GM21367 (cell line): ENCODE data around the gene EN1.
A peak's percentile ranks its signal among the peaks of the same experiment; 100 is the strongest.

ENCODE experiments used
- ATAC-seq: cut with Tn5 transposase; IDR thresholded peaks from one replicate; pipeline ENCODE4 v1.9.1; 2021; ENCODE audit not compliant: unreplicated experiment

The EN1 gene

DNA sequence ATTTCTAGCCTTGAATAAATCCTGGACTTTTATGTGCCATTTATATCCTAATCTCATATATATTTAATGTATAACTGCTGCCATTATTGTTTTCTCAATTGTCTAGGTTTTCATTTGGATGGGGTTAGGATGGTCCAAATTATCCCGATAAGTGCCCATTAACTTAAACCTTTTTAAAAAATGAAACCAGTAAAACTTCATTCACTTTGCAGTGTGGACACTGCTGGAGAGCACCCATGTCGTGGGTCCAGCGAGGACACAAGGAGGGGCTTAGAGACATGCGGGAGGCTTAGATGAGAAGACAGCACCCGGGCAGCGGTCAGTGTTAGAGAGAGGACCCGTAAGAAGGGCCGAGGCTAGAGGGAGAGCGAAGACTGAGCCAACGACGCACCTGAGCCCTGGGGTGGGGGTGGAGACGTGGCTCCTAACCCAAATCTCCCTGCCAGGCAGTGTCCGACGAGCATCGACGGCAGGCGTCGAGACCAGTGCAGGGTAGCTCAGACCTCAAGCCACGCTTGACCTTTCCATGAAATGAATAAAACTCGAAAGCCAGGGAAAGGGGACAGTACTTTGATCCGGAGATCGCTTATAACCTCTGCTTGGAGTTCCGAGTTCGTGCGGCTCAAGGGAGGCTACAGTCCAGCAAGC lies 9.0 kb upstream of the EN1 start:
- no peak for ATAC-seq

DNA sequence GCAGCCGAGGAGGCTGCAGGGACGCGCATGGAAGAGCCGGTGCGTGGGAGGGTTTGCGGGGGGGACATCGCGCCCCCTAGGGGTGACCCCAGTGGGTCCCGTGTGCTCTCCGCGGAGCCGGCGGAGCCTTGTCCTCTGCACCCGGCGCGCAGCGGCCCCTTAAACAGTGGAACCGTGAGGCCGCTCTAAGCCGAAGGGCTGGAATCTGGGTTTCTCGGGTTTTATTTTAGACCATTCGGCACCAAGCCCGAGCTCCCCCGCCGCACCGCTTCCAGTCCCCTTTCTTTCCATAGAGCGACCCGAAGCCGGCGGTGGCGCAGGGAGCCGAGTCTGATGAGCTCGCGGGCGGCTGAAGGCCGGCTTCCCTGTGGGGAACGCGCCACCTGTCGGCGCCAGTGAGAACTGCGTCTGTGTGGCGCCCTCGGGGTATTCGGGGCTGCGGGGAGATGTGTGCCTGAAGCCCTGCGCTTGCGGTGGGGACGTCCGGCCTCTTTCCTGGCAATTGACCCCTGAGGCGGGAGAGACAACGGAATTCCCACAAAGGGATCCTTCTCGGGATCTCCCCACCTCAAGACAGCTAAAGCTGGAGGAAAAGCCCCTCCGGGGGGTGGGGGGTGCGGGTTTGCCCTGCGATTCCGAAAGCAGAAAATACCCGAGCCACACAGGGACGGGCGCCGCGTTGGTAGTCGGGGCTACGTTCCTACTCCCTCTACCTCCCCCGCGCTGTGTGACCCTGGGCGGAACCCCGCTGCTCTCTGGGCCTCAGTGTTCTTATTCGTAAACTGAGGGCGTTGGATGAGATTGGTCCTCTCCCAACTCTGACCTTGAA lies 8.2 kb upstream of the EN1 start:
- ATAC-seq: peak; percentile 87

DNA sequence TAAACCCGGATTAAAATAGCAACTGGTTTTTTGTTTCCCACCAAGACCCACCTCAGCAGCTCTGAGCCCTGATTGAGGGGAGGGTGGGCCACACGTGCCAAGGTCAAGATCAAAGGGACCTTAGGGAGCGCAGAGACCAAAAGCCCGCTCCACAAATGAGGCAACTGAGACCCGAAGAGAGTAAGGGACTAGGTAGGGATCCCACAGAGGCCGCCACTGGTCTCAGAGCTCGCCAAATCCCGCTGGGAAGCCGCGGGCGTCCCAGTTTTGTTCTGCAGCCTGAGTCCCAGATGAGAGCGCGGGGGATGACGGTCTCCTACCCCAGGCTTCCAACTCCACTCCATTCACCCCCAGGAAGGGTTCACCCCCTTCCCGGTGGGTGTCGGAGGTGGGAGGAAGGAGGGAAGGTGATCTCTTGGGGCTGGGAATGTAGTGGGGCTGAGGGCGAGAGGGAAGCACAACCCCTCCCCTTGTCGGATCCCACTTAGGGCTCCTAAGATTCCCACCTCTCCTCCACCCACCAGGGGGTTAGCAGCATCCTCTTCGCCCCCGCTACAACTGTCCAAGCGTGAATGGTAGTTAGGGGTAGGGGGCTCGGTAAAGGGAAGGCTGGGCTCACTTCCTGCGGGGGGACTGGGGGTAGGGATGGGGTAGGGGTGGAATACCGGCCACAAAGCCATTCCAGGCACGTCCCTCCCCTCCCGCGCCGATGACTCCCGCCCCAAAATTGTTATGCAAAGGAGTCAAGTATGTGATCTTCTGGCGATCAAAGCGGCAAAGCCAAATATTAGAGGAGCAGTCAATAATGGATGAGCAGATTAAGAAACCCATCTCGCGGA lies 7.3 kb upstream of the EN1 start:
- ATAC-seq: no peak

DNA sequence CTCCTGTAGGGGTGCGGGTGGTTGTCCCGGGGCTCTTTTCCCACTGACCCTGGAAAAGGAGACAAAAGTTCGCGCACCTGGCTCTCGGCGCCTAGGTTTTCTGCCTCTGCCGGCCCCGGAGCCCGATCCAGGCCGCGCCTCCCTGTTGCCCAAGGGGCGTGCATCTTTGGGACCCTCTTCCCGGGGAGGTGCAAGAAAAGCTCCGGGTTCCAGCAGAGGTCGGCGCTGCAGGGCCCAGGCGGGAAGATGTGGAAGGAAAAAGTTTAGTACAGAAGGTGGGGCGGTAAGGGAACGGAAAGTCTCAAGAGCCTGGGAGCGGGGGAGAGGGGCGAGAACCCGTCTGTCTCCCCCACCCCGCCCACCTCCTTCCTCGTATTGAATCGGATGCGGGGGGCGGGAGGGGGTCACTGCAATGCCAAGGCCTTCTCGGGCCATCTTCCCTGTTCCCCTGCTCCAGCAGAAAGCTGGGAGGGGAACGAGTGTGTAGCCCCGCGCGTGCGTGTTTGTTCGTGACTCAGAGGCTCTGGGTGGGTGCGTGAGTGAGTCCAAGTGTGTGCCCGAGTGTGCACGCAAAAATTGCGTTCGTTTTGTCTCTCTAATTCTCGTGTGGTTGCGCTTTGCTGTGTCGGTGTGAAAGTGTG lies 6.3 kb upstream of the EN1 start:
- ATAC-seq: no peak

DNA sequence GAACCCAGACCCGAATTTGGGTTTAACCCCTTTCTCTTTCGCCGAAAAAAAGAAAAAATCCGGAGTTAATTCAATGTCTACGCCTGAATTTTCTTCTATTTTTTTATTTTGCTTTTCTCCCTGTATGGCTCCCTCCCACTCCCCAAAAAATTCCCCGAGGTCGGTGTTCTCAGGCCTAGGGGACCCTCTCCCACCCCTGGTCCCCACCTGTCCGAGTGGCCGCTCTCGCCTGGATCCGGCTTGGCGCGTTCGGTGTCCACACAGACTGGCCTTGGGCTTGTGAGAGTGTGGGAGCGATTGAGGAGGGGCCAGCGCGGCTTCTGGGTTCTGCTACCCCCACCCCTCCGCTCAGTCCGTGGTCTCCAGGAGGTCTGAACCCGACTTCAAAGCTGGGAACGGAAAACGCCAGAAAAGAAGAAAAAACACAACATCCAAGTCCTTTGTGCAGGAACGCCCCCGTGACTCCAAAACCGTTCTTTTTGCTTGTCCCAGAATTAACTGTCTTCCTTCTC lies 5.7 kb upstream of the EN1 start:
- ATAC-seq: no peak

DNA sequence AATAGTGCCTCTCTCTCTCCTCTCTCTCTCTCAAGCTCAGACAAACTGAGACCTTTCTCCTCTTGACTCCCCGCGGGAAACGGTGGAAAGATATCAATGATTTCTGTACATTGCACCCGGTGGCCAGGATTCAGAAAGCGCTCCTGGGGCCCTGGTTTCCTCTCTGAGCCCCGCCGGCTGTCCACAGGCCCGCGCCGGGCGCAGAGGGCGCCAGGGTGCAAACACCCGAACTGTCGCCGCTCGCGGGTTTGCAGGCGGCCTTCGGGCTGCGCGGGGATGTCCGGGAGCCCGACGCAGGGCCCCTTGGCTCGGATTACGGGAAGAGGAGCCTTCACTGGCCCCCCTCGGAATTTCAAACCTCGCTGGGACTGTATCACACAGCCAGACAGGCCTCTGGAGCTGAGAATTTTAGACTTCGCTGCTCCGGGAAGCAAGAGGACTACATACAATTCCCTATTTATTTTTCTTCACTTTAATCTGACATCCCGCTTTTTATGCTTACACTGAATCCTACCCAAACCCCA lies 5.2 kb upstream of the EN1 start:
- ATAC-seq: no peak

DNA sequence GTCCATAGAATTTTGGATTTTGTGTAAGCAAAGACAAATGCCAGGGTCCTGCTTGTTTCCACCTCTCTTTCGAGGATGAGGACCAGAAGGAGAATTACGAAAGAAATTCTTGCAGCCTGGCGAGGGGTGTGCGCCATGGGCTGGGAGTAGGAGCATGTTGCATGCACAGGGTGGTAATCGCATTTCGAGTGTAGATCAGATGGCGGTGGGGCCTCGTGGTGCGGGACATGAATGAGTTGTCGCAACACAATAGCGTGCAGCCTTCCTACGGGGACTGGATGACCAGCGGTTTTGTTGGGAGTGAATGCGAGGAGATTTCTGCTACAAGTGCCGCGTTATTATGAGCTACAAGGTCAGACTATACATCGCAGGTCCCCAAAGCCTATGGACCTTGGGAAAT lies 4.2 kb upstream of the EN1 start:
- ATAC-seq: no peak

DNA sequence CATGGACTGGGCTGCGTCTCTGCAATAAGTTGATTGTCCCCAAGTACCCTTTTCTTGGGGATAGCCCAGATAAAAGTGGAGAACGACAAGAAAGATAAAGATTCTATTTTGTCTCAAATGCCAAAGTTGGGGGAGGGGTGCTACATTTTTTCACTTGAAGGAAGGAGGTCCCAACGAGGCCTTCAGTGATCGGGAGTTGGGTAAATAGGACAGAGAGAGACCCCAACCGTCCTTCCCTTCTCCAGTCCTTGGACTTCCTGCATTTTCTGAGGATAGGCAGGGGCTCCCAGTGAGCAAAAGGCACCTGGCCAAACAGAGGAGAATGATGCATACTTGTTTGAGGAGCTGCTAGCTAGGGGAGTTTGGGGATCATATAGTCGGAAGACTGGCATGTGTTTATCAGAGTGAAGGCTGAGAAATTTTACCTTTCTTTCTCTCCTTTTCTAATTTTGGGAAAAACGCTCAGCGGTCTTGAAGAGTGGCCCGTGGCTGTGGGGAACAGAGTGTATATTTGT lies 3.5 kb upstream of the EN1 start:
- ATAC-seq: no peak

DNA sequence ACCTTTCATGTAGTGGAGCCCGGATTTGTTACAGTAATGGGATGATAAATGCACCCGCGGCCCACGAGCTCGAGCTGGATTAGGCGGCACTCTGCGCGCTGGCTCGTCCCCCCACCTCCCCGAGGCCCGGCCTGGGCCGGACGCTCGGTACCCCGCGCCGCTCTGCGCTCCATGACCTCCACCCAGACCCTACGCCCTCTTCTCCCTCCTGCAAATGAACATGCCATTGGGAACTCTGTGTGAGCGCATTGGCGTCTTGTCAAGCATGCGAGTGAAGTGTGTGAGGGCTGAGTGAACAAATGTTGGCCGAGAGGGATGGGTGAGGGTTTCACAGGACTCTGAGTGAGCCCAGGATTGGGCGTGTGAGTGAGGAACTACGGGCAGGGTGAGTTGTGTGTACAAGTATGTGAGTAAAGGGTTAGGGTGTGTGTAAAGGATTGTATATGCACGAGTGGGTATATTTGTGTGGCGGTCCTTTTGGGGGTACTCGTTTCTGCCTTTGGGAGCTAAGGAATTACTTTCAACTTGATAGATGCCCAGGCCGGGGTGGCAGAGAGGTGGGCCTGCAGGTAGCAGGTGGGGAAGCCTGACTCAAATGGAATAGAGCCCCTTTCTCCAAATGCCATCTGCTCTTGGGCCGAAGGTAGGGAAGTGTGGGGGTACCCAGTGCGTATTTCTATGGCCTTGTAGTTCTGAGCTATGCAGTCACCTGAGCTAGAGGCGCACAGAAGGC lies 2.9 kb upstream of the EN1 start:
- no peak for ATAC-seq

DNA sequence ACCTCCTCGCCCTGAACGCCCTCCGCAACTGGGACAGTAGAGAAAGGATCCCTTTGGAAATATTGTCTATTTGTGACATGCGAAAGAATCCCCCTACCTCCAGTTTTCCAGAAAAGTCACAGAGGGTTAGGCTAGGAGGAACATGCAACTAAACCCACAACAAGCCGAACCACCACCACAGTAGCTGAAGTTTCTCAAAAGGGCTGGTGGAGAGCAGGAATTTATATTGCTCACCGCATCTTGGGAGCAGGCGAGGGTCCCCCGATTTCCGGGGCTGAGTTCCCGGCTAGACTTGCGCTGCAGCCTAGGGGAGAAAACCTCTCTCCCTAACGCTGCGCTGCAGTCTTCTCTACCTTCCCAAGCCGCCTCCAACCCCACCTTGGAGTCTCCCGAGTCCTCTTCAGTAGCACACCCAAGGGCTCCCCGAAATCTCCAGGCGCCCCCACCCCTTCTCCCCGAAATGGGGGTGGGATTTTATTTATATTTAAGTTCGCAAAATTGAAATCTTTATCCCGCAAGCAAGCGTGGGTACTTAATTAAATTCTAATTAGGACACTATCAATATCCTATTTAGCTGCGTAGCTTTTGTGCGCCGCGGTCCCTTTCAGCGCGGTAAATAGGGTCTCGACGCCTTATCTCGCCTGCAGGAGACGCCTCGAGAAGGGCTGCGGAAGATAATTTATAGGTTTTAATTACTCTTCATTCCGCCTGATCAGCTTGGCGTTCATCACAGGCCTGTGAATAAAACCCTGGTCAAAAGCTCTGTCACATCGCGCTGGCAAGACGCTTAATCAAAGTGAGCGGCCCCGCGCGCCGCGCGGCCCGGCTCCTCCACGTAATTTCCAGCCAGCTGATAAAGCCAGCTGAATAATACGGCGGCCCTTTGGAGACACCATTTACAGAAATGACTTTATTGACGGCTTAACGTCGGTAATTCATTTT lies 2.0 kb upstream of the EN1 start:
- ATAC-seq: no peak

DNA sequence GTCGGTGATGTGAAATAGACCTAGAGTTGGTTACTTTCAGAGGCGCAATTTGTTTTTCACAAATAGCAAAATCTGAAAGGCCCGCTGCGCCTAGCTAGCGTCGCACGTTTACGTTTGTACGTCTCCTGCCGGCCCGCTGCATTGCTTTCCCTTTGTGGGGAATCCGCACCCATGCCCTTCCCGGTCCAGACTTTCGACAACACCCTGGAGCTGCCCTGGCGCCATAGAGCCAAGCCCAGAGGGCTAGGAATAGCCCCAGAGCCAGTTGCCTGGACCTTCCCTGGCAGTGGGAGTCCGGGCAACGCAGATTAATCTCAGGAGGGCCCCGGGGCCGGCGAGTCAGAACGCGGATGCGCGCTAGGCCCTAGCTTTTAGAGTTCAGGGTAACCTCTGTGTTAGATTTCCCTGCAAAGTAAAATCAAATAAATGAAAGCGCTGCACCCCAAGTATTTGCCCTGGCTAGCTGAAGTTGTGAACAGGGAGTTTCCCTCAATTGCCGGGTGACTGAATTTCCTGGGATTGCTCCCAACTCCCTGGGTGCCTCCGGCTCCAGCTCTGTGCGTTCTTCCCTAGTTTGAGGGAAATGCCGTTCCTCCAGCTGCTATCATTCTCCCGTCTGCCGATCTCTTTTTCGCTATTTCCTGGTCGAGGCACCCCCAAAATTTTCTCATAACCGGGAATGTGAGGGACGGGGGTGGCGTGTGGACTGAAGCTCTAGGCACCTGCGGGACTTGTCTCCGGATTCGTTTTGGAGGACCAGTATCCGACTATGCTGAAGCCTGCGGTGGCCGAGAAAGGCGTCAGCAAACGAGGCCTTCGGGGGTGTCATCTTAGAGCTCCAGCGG lies 1.2 kb upstream of the EN1 start:
- ATAC-seq: no peak

DNA sequence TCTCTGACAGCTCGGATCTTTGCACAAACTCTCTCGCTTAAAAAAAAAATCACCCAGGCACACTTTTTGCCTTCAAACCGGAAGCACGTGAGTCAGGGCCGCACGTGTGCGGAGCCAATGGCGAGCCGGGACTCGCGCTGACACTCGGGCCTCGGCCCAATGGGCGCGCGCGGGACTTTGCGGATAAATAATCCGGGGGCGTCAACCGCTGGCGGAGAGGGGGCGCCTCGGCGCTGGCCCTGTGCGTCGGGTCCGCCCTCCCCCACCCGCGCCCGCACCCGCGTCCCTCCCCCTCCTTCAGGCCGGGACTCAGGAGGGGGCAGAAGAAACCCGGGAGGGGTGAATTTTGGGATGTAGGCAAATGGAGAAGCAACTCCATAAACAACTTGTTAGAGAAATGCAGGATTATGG lies 319 bp upstream of the EN1 start:
- no peak for ATAC-seq

DNA sequence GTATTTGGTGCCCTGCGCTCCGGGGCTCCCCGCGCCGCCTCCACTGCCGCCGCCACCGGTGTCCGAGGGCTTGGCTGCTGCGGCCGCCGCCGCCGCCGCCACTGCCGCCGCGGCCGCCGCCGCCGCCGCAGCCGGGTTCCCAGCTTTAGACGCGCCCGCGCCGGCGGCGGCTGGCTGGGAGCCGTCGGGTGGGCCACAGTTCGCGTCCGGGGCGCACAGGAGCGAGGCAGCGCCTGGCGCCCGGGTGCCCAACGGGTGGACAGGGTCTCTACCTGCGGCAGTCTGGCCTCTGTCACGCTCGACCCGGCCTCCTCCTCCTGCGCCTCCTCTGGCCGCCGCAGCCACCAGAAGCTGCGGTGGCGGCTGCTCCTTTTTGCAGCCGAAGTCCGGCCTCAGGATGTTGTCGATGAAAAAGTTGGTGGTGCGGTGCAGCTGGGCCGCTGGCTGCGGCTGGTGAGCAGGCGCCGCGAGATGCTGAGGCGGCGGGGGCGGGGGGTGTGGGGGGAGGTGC lies 951 bp downstream of the EN1 start:
- ATAC-seq: no peak

DNA sequence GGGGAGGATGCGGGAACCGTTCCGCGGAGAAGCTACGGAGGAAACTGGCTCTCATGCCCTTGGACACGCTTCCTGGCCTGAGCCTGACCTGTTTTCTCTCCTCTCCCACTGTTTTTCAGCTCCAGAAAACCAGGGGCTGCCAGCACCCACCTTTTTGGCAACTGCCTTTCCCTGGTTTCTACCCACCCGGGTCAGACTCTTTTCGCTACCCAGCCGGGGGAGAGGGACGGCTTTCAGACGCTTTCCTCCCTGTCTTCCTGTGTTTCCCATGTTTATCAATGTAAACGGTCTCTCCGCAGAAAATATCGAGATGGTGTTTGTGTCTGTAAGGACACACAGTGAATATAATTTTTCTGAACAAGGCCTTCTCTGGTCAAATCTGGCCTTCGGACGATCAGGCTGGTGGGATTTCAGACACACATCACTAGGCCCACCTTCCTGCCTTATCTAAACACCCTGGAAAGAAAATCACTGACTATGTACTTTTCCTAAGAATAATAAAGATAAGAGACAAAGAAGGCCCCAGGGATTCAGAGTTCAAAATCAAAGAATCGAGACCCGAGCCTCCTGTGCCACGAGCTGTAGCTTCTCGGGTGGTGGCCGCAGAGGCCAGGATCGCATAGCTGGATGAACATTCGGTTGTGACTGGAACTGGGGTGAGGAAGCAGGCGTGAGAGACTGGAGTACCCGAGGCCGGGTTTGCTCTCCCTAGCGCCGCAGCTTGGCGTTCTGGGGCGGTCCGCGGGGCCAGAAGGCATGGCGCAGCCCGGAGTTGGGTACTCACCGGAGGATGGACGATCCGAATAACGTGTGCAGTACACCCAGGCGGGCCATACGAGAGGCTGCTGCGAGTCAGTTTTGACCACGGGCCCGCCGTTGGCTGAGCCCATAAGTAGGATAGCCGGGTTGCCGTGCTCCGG lies 1.7 kb downstream of the EN1 start:
- no peak for ATAC-seq

DNA sequence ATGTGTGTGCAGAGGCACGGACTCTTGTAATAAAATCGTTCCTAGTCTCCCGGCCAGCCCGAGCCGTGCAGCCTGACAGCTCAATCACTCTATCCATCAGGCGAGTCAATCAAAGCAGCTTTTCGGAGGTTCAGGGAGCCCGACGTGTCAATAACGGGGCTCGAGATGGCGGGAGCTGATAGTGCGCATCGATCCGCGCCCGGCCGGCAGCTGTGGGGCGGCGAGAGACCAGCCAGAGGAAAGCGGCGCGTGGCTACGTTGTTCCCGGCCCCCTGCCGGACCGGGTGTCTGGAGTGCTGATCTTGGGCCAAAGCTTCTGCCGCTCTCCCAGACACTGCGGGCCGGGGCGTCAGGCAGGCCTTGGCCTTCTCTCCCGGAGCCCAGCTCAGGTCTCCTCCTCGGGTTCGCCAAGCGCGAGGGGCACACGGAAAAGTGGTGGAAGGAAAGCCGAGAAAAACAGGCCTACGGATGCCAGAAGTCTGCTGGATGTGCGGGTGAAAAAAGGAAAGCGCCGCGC lies 2.4 kb downstream of the EN1 start:
- no peak for ATAC-seq

DNA sequence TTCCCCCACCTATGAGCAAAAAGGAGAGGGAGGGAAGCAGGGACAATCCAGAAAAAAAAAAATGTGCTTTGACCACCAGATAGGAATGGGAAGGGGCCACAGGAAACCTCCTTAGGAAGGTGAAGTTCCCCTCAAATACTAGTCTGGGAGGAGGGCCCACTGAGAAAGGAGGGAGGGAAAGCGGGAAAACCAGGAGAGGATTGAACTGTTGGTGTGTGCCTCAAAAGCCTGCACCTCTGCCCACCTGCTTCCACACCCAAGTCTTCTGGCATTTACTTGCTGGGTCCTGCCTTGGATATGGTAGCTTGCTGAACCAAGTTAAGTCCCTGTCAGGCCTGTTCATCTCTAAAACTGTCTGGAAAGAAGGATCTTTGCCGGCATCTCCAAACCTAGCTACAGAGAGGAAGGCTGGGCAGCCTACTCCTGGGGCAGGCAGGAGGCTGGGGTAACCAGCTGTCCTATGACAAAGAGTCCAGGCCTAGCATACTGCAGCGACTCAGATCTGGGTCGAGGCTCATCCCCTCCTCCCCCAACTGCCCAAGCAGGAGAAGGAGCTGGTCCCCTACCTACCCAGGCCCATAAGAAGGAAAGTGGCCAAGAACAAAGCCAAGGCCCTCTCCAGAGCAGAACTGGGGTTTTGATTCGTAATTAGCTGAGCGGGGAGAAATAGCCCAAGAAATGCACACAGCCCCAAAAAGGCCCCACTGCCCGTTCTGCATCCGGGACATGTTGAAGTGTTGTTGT lies 3.0 kb downstream of the EN1 start:
- no peak for ATAC-seq
